HG03097 (cell line): Measurements from ENCODE around the gene CENPE.

Experiments used
- ATAC-seq: cut with Tn5 transposase; IDR thresholded peaks from one replicate; pipeline ENCODE4 v1.9.1; 2021; ENCODE audit not compliant: unreplicated experiment, low FRiP score

The CENPE gene

GRCh38 chr4:103129174-103129573 is 69.0 kb downstream of the CENPE start:
- ATAC-seq, result no peak

GRCh38 chr4:103126126-103126525 is 72.0 kb downstream of the CENPE start:
- no peak for ATAC-seq

- ATAC-seq, result no peak
These were observed 75.0 kb downstream of the CENPE start for GRCh38 chr4:103123114-103123513.

GRCh38 chr4:103118166-103118565 is 80.0 kb downstream of the CENPE start:
- ATAC-seq, result no peak

GRCh38 chr4:103111598-103111997 is 86.5 kb downstream of the CENPE start:
- no peak for ATAC-seq

- ATAC-seq, result no peak
These were observed 89.6 kb downstream of the CENPE start for GRCh38 chr4:103108542-103108941.

- ATAC-seq, result no peak
These were observed 92.4 kb downstream of the CENPE start for GRCh38 chr4:103105558-103106356.

GRCh38 chr4:103104886-103105285 is 93.3 kb downstream of the CENPE start:
- ATAC-seq, result no peak

- ATAC-seq, result no peak
These were observed 97.5 kb downstream of the CENPE start for GRCh38 chr4:103100691-103101090.

GRCh38 chr4:103099691-103100392 is 98.3 kb downstream of the CENPE start, which contains the start of gene BDH2:
Gene BDH2 (minus strand): TSS chr4:103099834. CDS start chr4:103096254, 3,580 bp downstream.
- ATAC-seq, result peak; percentile 93

GRCh38 chr4:103098756-103099440 is 99.2 kb downstream of the CENPE start:
- no peak for ATAC-seq

GRCh38 chr4:103098341-103098740 is 99.8 kb downstream of the CENPE start:
- ATAC-seq, result no peak

GRCh38 chr4:103097112-103097511 is 101.0 kb downstream of the CENPE start:
- no peak for ATAC-seq

GRCh38 chr4:103095080-103095479 is 103.1 kb downstream of the CENPE start:
- ATAC-seq, result no peak

- no peak for ATAC-seq
These were observed 105.9 kb downstream of the CENPE start for GRCh38 chr4:103092245-103092644.

- ATAC-seq, result peak; percentile 56
These were observed 106.4 kb downstream of the CENPE start for GRCh38 chr4:103091601-103092223.

- ATAC-seq, result no peak
These were observed 108.7 kb downstream of the CENPE start for GRCh38 chr4:103089481-103089880.

GRCh38 chr4:103086551-103086950 is 111.6 kb downstream of the CENPE start:
- no peak for ATAC-seq

- ATAC-seq, result no peak
These were observed 112.5 kb downstream of the CENPE start for GRCh38 chr4:103085555-103086196.

GRCh38 chr4:103079621-103080020 is 118.5 kb downstream of the CENPE start:
- ATAC-seq, result no peak
